Tibial nerve (tissue), 4 donors: ENCODE data around the gene ATPAF2. TPM values are rescaled to one million over a fixed set of nuclear protein-coding genes. Genes with fewer than 3 reads are reported as not detected.

Experiments used
- DNase-seq, 2 donors: peaks; one replicate each; pipeline ENCODE4 v3.0.0-alpha.2; 2019; ENCODE audit warnings: low spot score in 2 of 2
- H3K27ac ChIP-seq, 4 donors: fragments of 200-600 bp; sonication (generic) in 3 of 4; one replicate each; pipeline ENCODE4 v1.5.1; 2017 to 2019; ENCODE audit warnings: mild to moderate bottlenecking in 1 of 4
- H3K27me3 ChIP-seq, 2 donors: fragments of 200-600 bp; sonication (generic) in 1 of 2; one replicate each; pipeline versions ENCODE4 v1.5.1 to v1.6.0; 2017 to 2019
- H3K36me3 ChIP-seq, 3 donors: fragments of 200-600 bp; sonication (generic); one replicate each; pipeline ENCODE4 v1.5.1; 2018 to 2019
- H3K4me1 ChIP-seq, 4 donors: fragments of 200-600 bp; sonication (generic) in 3 of 4; one replicate each; pipeline ENCODE4 v1.5.1; 2017 to 2019
- H3K4me3 ChIP-seq, 4 donors: fragments of 200-600 bp; sonication (generic) in 3 of 4; one replicate each; pipeline ENCODE4 v1.5.1; 2017 to 2019; ENCODE audit warnings: mild to moderate bottlenecking in 1 of 4, moderate library complexity in 1 of 4
- H3K9me3 ChIP-seq, 4 donors: fragments of 200-600 bp; sonication (generic) in 3 of 4; one replicate each; pipeline ENCODE4 v1.5.1; 2017 to 2019
- EP300 ChIP-seq, 2 donors: sonication (generic); formaldehyde crosslinking; IDR thresholded peaks; one replicate each; pipeline ENCODE4 v1.6.1; 2017; ENCODE audit warnings: antibody characterized with exemption in 2 of 2, mild to moderate bottlenecking in 1 of 2
- POLR2A ChIP-seq, 2 donors: fragments of 450-650 bp; IDR thresholded peaks; one replicate each; pipeline ENCODE4 v1.6.1; 2017; ENCODE audit warnings: antibody characterized with exemption in 2 of 2, mild to moderate bottlenecking in 2 of 2, moderate library complexity in 2 of 2
- WGBS, 2 donors: methylation state at CpG; one replicate each; pipeline ENCODE4 v1.1.5; 2018; 5-methylcytosine and 5-hydroxymethylcytosine counted together
- total RNA-seq, 4 donors: library from RNA; depleted of rRNA; stranded (reverse); fragments of >200 nt; gene quantifications; one replicate each; pipeline ENCODE4 v1.1.0, GENCODE V29; 2016
- TF ChIP-seq, protein P1 (sequence below), 5 experiments: fragments of 200-600 bp in 3 of 5; fragments of 450-650 bp in 2 of 5; sonication (generic) in 3 of 5; IDR thresholded peaks; one replicate each; pipeline ENCODE4 v1.5.1; 2016 to 2019; ENCODE audit warnings: antibody characterized with exemption in 5 of 5, mild to moderate bottlenecking in 3 of 5, moderate library complexity in 2 of 5

Gene ATPAF2
- total RNA-seq, 4 donors from 2014 or later = 24.0 to 43.7 (median 35.5) TPM

DNA sequence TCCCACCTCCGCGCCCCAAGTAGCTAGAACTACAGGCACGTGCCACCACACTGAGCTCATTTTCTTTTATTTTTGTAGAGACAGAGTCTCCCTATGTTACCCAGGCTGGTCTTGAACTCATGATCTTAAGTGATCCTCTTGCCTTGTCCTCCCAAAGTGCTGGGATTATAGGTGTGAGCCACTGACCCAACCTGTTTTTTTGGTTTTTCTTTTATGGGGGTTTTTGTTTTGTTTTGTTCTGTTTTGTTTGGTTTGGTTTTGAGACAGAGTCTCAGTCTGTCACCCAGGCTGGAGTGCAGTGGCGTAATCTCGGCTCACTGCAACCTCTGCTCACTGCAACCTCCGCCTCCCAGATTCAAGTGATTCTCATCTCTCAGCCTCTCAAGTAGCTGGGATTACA, 16.6 kb upstream of the ATPAF2 start:
- H3K36me3 ChIP-seq = peaks cover 0 to 75% (median 10%) of the 10 kb centered on the region in 3 donors

GRCh38 chr17:18045691-18046350, 6.9 kb upstream of the ATPAF2 start:
- peaks cover 0 to 57% (median 0%) of the 10 kb centered on the region in 3 donors for H3K36me3 ChIP-seq
- no peak overlapping the region for H3K27ac ChIP-seq
- 80 to 85% methylated on average over 3 of the region's 3 CpGs for WGBS, 2 donors
- peaks cover 0 to 16% (median 2%) of the 10 kb centered on the region in 4 donors for H3K4me1 ChIP-seq
- H3K27me3 ChIP-seq = no peaks in the 10 kb centered on the region
- no peaks in the 10 kb centered on the region for H3K9me3 ChIP-seq
- DNase-seq = no peak
- TF ChIP-seq, protein P1, sequence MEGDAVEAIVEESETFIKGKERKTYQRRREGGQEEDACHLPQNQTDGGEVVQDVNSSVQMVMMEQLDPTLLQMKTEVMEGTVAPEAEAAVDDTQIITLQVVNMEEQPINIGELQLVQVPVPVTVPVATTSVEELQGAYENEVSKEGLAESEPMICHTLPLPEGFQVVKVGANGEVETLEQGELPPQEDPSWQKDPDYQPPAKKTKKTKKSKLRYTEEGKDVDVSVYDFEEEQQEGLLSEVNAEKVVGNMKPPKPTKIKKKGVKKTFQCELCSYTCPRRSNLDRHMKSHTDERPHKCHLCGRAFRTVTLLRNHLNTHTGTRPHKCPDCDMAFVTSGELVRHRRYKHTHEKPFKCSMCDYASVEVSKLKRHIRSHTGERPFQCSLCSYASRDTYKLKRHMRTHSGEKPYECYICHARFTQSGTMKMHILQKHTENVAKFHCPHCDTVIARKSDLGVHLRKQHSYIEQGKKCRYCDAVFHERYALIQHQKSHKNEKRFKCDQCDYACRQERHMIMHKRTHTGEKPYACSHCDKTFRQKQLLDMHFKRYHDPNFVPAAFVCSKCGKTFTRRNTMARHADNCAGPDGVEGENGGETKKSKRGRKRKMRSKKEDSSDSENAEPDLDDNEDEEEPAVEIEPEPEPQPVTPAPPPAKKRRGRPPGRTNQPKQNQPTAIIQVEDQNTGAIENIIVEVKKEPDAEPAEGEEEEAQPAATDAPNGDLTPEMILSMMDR (IDR thresholded peaks at IDR 0.05) = no peak
- no peak for TF ChIP-seq POLR2A (IDR thresholded peaks at IDR 0.05)
- TF ChIP-seq EP300 (IDR thresholded peaks at IDR 0.05) = no peak
- no peak overlapping the region for H3K4me3 ChIP-seq

More for the DNA sequence above, 16.6 kb upstream of the ATPAF2 start:
- WGBS, 2 donors = 93 to 94% methylated on average over 6 of the region's 6 CpGs
- Histone ChIP-seq H3K27ac (no peak overlapping the region), H3K4me3 (no peak overlapping the region), H3K9me3 (no peaks in the 10 kb centered on the region), H3K4me1 (no peaks in the 10 kb centered on the region), H3K27me3 (no peaks in the 10 kb centered on the region)
- no peak for DNase-seq
- no peak for TF ChIP-seq EP300 (IDR thresholded peaks at IDR 0.05)
- no peak for TF ChIP-seq POLR2A (IDR thresholded peaks at IDR 0.05)
- TF ChIP-seq, protein P1 (IDR thresholded peaks at IDR 0.05) = no peak

DNA sequence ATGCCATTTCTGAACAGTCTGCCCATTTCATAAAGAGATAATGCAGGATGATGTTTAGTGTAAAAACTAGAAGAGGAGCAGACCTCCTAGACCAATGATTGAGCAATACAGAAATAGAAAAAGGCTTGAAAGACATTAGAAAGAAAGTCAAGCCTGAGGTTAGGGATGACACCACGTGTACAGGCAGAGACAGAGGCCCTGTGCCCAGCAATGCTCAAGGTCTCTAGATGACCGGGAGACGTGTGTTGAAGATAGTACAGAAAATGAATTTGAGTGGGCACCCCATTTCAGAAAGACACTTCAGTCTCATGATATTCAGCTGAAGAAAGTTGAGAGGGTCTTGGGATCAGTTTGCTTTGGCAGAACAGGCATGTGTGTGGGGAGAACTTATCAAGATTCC, 5.6 kb upstream of the ATPAF2 start:
- Histone ChIP-seq H3K36me3 (peaks cover 0 to 46% (median 0%) of the 10 kb centered on the region in 3 donors), H3K27ac (no peak overlapping the region), H3K4me3 (no peak overlapping the region), H3K4me1 (peaks cover 0 to 25% (median 11%) of the 10 kb centered on the region in 4 donors), H3K27me3 (no peaks in the 10 kb centered on the region), H3K9me3 (no peaks in the 10 kb centered on the region)
- 89 to 92% methylated on average over 3 of the region's 3 CpGs for WGBS, 2 donors
- no peak for DNase-seq
- TF ChIP-seq, protein P1 (IDR thresholded peaks at IDR 0.05) = no peak
- no peak for TF ChIP-seq EP300 (IDR thresholded peaks at IDR 0.05)
- TF ChIP-seq POLR2A (IDR thresholded peaks at IDR 0.05) = no peak

DNA sequence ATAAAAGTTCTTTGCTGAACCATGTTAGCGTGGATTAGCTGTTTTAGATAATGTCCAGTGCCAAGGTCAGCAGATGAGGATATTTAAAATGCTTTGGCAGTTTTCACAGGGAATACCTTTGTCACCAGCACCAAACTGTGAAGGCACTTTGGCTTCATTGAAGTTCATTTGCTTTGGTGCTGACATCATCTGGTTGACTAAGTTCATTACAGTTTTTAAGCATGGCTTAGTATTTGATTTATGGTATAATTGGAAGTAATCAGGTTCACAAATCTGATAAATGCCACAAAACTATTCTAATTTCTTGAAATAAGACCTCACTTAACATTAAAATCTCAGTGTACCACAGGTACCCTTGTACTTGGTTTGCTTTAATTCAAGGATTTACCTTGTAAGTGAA, 4.5 kb upstream of the ATPAF2 start:
- Histone ChIP-seq H3K4me3 (no peak overlapping the region), H3K36me3 (peaks cover 0 to 39% (median 0%) of the 10 kb centered on the region in 3 donors), H3K9me3 (no peaks in the 10 kb centered on the region), H3K27ac (no peak overlapping the region), H3K4me1 (peaks cover 0 to 27% (median 12%) of the 10 kb centered on the region in 4 donors), H3K27me3 (no peaks in the 10 kb centered on the region)
- no peak for TF ChIP-seq POLR2A (IDR thresholded peaks at IDR 0.05)
- TF ChIP-seq, protein P1 (IDR thresholded peaks at IDR 0.05) = peak in 1 of 5 experiments; percentile 6
- 44 to 56% methylated on average over 1 of the region's 1 CpG for WGBS, 2 donors
- no peak for DNase-seq

DNA sequence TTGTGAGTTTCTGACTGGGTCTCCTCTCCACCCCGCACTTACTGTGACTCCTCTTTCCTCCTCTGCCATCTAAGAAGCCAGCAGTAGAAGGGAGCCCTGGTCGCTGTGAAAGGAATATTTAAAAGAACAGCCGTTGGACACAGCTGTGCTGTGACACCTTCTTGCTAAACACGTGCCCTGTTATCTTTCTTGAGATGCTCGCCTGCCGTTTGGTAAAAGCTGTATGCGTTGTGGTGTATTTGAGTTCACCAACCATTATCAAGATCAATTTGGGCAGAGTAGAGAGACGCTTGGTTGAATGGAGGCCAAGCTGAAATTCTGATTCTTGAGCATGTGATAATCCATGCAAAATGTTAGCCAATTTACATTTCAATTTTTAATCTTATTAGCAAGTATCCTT, 4.0 kb upstream of the ATPAF2 start:
- no peak overlapping the region for H3K4me3 ChIP-seq
- no peak for TF ChIP-seq POLR2A (IDR thresholded peaks at IDR 0.05)
- no peak for TF ChIP-seq EP300 (IDR thresholded peaks at IDR 0.05)
- TF ChIP-seq, protein P1 (IDR thresholded peaks at IDR 0.05) = no peak
- peaks cover 0 to 34% (median 0%) of the 10 kb centered on the region in 3 donors for H3K36me3 ChIP-seq
- WGBS, 2 donors = 87 to 88% methylated on average over 8 of the region's 8 CpGs
- DNase-seq = no peak
- no peaks in the 10 kb centered on the region for H3K9me3 ChIP-seq
- no peak overlapping the region for H3K27ac ChIP-seq
- no peaks in the 10 kb centered on the region for H3K27me3 ChIP-seq
- H3K4me1 ChIP-seq = peaks cover 0 to 32% (median 17%) of the 10 kb centered on the region in 4 donors
